ENCODE results near the gene SERPINF2. TPM values are rescaled to one million over a fixed set of nuclear protein-coding genes. Genes with fewer than 3 reads are reported as not detected.

Gene SERPINF2
- total RNA-seq, 1 experiment from 2014 or later, result 0.68 TPM

- Histone ChIP-seq H3T11ph (ENCODE audit: low read length) (no peak overlapping the region), H3K23me2 (ENCODE audit: insufficient read length, low read depth, low read length, poor library complexity, severe bottlenecking) (no peaks in the 10 kb centered on the region), H4K5ac (ENCODE audit: insufficient read length, low read depth, low read length) (no peak overlapping the region), H2AFZ (ENCODE audit: low read length) (no peak overlapping the region), H3K4me1 (ENCODE audit: insufficient read depth, low read length) (no peaks in the 10 kb centered on the region), H3K56ac (ENCODE audit: insufficient read length, low read depth, low read length) (no peak overlapping the region), H2BK15ac (ENCODE audit: low read depth, low read length) (no peak overlapping the region), H3K79me2 (ENCODE audit: insufficient read depth, low read length) (no peaks in the 10 kb centered on the region), H3K4ac (ENCODE audit: low read depth, low read length) (no peak overlapping the region), H2AK5ac (ENCODE audit: insufficient read length, low read length) (no peak overlapping the region), H4K20me1 (ENCODE audit: control insufficient read depth, insufficient read depth, insufficient read length) (no peaks in the 10 kb centered on the region), H2BK12ac (ENCODE audit: insufficient read length, low read depth, low read length) (no peak overlapping the region), H3K9ac (ENCODE audit: extremely low read depth, insufficient read length, low read length) (no peak overlapping the region), H2BK120ac (ENCODE audit: low read depth, low read length, poor library complexity, severe bottlenecking) (no peak overlapping the region), H4K8ac (replicated peaks; ENCODE audit: insufficient read length, low read depth, low read length) (no peak overlapping the region), H2BK20ac (ENCODE audit: low read depth, low read length, poor library complexity, severe bottlenecking) (no peak overlapping the region), H2BK5ac (ENCODE audit: insufficient read length, low read length) (no peak overlapping the region), H3K27ac (ENCODE audit: insufficient read length, low read depth, low read length) (no peak overlapping the region), H3K23ac (ENCODE audit: insufficient read length, low read depth, low read length) (no peak overlapping the region), H3K27me3 (ENCODE audit: insufficient read depth, low read length) (no peaks in the 10 kb centered on the region), H3K79me1 (ENCODE audit: insufficient read depth, low read depth, low read length, poor library complexity, severe bottlenecking) (no peaks in the 10 kb centered on the region), H3K14ac (ENCODE audit: insufficient read depth, low read length) (no peak overlapping the region), H4K91ac (ENCODE audit: insufficient read length, low read depth, low read length) (no peak overlapping the region), H3K9me3 (ENCODE audit: control insufficient read depth, low read depth, low read length) (no peaks in the 10 kb centered on the region), H3K18ac (ENCODE audit: insufficient read length, low read depth, low read length) (no peak overlapping the region), H3K4me2 (ENCODE audit: insufficient read depth, insufficient read length, low read length) (no peak overlapping the region)
- Mint-ChIP-seq H3K36me3 (ENCODE audit: insufficient read depth in 1 of 3, low read depth in 3 of 3) (peaks cover 4 to 9% (median 5%) of the 10 kb centered on the region in 3 experiments; a peak in 6 of 7 replicates), H3K27me3 (ENCODE audit: low read depth) (peaks cover 2% of the 10 kb centered on the region), H3K9me3 (peaks cover 22 to 28% of the 10 kb centered on the region in 2 experiments), H3K4me3 (no peak overlapping the region; a peak in 1 of 5 replicates), H3K4me1 (no peaks in the 10 kb centered on the region), H3K27ac (no peak overlapping the region)
- no peak for DNase-seq
- TF ChIP-seq CTCF (conservative IDR thresholded peaks at IDR 0.05), result no peak
- WGBS (ENCODE audit: extremely low coverage, insufficient read length, low lambda C conversion rate), result no CpG with 5 or more reads among the region's 7 CpGs
Observed at GRCh38 chr17:1693339-1693738, 49.3 kb upstream of the SERPINF2 start.
